CD4-positive, alpha-beta T cell treated with Interleukin-1 beta for 1 hour (primary cell): ENCODE results near the gene PLOD3.
"Not testable (repeated sequence)": the region's sequence is repeated elsewhere in the genome, so short reads cannot be mapped to it uniquely, and the experiment has no call there.

Source experiments
- DNase-seq, 2 donors: peaks; one replicate each; pipeline ENCODE4 v3.0.0-alpha.2; 2020 to 2022

The PLOD3 gene

DNA sequence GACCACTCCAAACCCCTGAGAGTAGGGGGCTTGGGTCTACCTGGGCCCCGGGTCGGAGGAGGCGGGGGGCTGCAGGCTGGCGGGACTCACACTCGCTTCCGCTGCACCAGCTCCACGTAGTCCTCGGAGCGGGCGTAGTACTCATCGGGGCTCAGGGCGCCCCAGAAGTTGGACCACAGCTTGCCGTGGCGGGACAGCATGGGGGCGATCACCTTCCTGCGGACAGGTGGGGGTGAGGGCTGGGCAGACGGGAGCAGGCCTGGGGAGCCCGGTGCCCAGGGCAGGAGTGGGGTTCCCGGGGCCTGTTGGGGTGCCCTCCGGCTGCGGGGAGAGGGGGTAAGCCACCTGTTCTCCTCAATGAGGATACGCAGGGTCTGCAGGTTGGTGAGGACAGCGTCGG lies 5.9 kb downstream of the PLOD3 start:
- no peak for DNase-seq

DNA sequence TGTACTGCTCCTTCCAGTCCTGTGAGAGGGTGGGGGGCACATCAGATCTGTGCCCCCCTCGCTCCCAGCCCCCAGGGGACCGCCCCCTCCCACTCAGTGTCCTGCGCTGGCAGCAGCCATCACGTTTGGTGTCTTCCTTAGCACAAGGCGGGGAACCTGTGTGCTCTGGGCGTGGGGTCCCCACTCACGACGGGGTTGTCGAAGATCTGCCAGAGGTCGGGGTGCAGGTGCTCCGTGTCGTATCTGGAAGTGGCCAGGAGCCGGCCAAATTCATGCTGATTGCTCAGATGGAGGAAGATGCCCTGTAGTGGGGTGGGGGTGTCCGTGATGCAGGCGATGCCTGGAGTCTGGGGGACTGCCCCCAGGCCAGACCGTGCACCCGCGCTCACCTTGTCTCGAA lies 7.2 kb downstream of the PLOD3 start:
- DNase-seq, result no peak

DNA sequence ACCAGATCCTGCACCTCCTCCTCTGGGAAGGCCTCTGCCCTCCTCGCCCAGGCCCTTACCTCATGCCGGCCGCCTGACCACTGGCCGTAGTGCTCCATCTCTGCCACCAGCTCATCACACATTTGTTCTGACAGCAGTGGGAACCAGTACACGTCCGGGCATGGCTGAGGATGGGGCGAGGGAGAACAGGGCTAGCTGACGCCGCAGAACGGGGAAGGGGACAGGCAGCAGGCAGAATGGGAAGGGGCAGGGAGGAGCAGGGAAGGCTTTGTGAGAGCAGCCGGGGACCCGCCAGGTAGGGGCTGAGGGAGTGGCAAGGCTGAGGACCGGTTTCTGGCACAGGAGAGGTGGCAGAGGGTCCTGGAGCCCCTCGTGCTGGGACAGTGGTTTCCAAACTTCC lies 8.6 kb downstream of the PLOD3 start:
- no peak for DNase-seq

DNA sequence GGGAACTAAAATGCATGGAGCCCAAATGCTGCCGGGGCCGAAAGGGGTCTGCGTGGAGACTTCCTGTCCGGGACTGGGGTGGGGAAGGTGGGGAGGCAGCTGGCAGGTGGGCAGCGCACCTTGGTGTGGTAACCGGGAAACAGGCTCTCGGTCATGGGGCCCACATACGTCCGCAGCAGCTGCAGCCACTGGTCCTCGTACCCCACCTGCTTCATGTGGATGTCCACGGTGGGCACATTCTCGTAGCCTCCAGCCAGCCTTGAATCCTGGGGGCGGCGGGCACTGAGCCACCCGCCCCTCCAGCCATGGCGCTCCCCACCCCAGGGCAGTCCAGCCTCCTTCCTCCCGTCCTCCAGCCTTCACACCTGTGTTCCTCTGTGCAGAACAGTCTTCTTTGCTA lies 9.9 kb downstream of the PLOD3 start:
- DNase-seq, result no peak

DNA sequence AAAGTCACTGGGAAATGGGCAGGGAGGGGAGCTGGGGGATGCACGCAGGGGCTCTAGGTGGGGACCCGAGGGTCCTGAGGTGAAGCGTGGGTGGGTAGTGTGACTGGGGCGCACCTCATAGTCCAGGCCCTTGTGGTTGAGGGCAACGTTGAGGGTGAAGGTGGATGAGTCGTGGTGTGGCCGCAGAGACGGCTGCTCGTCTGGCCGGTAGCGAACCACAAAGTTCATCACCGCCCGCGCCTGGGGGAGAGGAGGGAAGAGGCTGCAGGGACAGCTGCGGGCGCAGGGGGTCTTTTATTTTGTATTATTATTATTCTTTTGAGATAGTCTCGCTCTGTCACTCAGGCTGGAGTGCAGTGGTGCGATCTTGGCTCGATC lies 10.7 kb downstream of the PLOD3 start:
- DNase-seq, result no peak

DNA sequence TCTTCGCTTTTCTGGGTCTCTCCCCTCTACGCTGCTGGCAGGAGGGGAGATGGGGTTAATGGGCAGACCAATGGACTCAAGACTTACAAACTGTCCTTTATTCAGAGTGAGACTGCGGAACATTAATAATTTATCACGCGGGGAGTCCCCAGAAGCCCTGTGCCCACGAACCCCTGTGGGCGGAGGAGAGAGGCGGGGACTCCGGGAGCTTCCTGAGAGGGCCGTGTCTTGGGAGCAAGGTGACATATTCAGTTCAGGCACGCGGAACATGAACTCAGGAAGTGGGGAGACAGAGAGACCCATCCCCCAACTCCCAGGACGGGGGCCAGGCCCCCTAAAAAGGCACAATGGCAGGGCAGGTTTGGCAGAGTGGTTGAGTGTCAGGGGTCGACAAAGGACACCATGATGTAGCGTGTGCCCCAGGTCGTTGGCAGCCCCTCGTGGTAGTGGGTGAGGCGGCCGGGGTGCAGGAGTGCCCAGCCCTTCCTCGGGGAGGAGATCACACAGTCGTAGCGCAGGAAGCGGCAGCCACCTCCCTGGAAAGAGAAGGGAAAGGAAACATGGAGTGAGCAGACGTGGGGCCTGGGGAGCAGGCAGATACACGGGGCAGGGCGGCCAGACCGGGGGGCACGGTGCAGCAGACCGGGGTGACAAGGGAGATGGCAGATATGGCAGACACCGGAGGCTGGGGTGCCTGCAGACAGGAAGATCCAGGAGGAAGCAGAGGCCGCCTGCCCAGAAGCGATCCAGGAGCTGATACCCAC lies 11.3 kb downstream of the PLOD3 start:
- DNase-seq, result no peak

DNA sequence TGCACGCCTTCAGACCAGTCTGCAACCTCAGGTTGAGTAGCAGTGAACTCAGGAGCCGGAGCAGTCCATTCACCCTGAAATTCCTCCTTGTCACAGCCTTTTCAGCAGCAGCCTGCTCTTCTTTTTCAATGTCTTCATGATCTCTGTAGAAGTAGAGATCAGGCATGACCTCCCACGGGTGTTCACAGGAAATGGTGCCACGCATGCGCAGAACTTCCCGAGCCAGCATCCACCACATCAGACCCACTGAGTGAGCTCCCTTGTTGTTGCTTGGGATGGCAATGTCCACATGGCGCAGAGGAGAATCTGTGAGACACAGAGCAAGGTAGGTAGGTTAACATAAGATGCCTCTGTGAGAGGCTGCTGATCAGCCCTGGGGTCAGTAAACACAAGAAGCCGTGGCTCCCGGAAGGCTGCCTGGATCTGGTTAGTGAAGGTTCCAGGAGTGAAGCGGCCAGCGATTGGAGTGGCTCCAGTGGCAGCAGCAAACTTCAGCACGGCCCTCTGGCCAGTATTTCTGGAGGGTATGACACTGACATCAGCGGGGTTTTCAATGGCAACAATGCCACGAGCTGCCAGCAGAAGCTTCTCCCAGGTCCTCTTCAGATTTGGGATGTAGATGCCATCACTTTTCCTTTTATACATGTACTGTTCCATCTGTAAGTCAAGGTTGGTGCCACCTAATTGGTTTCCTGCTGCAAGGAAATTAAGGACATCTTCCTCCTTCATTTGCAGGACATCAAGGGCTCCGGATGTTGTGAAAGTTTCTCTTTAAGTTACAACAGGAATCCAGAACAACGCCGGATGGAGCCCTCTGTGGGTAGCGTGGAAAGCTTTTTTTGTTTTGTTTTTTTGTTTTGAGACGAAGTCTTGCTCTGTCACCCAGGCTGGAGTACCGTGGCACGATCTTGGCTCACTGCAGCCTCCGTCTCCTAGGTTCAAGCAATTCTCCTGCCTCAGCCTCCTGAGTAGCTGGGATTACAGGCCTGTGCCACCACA lies 13.3 kb downstream of the PLOD3 start:
- peak; percentile 13 to 40 for DNase-seq

DNA sequence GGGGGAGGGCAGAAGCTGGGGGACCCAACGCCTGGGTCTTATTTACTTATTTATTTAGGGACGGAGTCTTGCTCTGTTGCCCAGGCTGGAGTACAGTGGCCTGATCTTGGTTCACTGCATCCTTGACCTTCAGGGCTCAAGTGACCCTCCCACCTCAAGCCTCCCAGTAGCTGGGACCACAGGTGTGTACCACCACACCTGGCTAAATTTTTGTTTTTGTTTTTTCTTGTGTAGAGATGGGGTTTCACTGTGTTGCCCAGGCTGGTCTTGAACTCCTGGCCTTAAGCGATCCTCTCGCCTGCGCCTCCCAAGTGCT lies 14.8 kb downstream of the PLOD3 start:
- DNase-seq, result no peak

DNA sequence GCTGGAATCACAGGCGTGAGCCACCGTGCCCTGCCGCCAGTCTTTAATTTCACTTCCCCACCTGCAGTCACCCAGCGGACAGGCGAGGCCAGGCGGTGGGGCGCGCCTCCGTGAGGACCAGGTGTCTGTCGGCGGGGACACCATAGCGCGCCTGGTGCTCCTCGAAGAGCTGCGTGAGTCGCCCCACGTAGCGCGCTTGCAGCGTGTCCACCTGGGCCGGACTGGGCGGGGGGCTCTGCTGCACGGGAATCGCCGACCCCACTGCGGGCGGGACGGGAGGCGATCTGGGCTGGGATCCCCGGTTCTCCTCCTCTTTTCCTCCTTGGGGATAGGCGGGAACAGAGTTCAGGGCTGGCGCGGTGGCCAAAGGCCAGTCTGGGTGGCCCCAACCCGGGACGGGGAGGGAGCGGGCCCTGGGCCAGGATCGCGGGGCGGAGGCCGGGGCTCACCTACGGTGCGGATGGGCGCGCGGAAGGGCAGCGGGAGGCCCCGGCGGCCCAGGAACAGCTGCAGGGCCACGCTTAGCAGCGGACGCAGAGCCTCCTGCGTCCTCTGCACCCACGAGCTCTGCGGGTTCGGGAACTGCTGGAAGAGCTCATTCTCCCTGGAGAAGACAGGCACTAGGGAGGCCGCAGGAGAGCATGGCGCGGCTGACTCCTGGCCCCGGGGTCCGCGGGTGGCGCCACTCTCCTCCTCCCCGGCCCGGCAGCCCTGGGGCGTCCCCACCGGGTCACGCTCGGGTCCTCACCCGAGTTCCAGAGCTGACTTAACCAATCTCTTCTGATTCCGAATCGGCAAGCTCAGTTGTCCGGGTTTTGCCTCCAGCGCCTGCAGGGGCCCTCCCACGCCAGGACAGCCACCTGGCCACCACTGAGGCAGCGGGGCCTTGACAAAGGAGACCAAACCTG lies 15.4 kb downstream of the PLOD3 start:
- DNase-seq, result peak in 1 of 2 donors; percentile 13

DNA sequence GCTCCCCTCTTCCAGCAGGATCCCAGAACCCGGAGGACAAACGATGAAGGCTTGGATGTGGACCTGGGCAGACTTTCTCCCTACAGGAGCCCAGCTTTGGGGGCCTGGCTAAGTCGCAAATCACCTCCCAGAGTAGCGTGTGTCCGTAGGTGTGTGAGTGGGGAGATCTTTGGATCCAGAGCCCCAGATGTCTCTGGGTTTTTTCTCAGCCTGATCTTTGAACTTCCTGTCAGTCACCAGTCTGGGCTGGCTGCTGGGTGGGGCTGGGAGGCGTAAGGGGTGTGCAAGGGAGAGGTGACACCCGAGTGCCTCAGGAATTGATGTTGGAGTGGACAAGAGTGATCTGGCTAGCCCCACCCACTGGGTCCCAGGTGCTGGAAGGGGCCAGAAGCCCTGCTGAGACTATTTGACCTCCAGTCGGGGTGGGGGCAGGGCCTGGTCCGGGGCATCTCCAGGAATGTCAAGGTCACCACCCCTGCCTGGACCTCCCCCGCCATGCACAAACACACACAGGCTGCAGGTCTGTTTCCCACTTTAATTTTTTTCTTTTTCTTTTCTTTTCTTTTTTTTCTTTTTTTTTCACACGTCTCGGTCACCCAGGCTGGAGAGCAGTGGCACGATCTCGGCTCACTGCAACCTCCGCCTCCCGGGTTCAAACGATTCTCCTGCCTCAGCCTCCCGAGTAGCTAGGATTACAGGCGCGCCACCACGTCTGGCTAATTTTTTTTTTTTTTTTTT lies 16.4 kb downstream of the PLOD3 start, which contains the start of gene MOGAT3:
Gene MOGAT3, minus strand, starts transcription at position 175 of the 738 bp plus-strand sequence. CDS start 182 bp downstream, outside the sequence.
- DNase-seq, result no peak

DNA sequence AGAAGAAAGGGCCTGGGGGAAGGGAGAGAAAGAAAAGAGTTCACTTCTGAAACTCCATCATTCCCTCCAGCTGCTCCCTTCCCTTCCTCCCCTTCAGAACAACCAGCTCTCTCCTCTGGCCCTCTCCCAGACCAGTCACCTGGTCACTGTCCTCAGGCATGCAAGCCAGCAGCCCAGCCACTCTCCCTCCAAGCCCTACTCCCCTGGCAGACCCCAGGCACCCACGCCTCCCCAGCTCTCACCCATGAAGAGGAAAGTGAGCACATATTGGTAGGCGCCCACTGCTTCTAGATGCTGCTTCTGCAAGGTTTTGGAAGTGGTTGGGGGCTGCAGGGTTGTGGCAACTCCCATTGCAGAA lies 16.9 kb downstream of the PLOD3 start:
- no peak for DNase-seq

DNA sequence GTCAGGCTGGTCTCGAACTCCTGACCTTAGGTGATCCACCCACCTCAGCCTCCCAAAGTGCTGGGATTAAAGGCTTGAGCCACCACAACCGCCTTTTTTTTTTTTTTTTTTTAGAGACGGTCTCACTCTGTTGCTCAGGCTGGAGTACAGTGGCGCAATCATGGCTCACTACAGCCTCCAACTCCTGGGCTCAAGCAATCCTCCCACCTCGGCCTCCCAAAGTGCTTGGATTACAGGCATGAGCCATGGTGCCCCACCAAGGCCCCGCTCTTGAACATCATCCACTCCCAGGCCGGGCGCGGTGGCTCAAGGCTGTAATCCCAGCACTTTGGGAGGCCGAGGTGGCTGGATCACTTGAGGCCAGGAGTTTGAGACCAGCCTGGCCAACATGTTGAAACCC lies 17.9 kb downstream of the PLOD3 start:
- DNase-seq, result not testable (repeated sequence)

DNA sequence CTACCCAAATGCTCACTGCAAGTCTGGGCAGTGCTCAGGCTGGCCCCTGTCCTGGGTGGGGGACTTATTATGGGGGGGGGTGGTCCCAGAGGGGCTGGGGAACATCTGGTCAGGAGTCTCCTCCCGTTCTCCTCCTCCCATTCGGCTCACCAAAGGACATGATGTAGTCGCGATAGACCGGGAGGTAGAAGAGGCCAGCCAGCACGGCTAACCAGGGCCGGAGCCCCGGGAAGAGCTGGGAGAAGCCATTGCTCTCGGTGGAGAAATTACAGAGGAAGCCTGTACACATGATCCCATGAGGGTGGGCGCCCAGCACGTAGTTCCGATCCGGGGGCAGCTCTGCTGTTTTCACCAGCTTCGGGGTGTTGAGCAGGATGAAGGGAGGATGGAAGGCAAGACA lies 18.9 kb downstream of the PLOD3 start:
- no peak for DNase-seq

DNA sequence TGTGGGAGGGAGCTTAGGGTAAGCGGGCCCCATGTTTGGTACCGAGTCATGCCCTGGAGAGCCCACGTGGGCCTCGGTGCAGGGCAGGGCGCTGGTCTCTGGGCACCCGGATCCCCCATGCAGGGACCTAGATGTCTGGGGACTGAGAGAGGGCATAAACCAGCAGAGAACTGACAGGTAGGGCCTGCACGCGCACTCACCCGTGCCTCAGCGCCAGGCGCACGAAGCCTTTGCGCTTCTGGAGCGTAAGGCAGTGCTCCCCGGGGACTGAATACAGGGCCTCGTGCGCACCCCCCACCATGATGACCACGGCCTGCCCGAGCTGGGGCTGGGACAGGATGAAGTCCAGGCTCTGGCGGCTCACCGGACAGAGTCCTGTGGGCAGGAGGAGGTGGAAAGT lies 19.4 kb downstream of the PLOD3 start:
- DNase-seq, result no peak

DNA sequence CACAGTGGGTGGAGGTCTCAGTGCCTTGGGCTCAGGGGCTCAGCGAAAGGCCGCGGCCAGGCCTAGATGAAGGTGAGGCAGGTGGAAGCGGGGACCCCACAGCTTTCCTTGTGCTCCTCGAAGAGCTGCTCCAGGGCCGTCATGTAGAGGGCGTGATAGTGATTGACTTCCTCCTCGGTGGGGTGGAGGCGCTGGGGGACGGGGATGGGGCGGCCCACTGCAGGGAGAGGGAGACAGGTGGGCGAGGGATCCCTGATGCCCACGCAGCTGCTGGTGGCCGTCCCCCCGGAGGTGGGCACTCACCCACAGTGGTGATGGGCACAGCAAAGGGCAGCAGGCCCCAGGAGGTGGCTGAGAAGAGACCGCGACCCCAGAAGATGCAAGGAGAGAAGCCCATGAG lies 21.5 kb downstream of the PLOD3 start:
- no peak for DNase-seq

DNA sequence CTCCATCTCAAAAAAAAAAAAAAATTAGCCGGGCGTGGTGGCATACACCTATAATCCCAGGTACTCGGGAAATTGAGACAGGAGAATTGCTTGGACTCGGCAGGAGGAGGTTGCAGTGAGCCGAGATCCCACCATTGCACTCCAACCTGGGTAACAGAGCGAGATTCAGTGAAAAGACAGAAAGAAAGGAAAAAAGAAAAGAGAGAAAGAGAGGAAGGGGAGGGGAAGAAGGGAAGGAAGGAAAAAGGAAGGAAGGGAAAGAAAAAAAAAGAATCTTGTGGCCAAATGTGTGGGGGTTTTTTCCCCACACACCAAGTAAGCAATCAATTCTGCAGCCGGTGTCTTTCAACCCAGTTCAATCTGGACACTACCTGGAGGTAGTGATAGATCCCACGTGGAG lies 28.3 kb downstream of the PLOD3 start:
- no peak for DNase-seq

DNA sequence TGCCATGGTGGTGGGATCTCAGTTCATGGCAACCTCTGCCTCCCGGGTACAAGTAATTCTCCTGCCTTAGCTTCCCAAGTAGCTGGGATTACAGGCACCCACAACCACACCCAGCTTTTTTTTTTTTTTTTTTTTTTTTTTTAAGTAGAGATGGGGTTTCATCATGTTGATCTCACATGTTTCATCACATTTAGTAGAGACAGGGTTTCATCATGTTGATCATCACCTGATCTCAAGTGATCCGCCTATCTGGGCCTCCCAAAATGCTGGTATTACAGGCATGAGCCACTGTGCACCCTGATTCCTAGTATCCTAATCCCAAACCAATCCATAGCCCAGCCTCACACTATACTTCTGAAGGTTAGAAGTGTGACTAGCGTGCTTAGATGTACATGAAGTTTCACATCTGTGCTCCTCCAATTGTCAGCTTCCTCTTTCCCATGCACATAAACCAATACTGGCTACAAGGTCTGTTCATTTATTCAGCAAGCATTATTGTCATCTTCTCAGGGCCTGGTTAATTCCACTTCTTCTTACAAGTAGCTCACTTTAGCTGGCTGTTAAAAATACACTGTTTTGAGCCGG lies 30.4 kb downstream of the PLOD3 start:
- DNase-seq, result no peak

DNA sequence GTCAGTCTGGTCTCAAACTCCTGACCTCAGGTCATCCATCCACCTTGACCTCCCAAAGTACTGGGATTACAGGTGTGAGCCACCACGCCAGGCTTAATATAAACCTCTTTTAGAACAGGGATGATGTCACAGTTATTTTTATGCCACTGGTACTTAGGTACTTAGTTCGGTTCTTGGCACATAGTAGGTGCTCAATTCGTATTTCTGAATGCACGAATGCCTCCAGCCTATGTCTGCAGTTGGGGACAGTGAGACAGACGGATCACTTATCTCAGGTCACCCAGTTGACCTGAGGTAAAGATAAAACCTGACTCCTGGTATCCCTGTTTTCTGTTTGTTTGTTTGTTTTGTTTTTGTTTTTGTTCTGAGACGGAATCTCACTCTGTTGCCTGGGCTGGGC lies 31.2 kb downstream of the PLOD3 start:
- no peak for DNase-seq

DNA sequence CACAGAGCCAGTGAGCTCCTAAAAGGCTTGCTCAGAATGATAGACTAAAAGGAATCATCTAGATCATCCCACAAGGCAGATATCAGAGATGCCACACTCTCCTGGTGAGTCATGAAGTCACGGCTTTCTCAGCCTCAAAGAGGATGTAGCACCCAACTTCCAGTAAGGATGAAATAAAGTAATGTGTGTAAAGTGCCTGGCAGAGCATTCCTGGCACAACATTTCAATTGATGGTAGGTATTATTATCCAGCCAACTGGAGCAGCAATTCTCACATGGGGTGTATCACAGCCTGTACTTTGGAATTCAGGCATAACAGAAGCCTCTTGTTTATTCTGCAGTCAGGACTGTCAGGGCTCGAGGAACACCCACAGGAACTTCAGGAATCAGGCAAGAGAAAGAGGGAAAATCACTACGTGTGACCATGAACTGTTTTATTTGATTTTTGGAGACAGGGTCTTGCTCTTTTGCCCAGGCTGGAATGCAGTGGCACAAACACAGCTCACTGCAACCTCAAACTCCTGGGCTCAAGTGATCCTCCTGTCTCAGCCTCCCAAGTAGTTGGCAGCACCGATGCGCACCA lies 32.0 kb downstream of the PLOD3 start:
- DNase-seq, result no peak

DNA sequence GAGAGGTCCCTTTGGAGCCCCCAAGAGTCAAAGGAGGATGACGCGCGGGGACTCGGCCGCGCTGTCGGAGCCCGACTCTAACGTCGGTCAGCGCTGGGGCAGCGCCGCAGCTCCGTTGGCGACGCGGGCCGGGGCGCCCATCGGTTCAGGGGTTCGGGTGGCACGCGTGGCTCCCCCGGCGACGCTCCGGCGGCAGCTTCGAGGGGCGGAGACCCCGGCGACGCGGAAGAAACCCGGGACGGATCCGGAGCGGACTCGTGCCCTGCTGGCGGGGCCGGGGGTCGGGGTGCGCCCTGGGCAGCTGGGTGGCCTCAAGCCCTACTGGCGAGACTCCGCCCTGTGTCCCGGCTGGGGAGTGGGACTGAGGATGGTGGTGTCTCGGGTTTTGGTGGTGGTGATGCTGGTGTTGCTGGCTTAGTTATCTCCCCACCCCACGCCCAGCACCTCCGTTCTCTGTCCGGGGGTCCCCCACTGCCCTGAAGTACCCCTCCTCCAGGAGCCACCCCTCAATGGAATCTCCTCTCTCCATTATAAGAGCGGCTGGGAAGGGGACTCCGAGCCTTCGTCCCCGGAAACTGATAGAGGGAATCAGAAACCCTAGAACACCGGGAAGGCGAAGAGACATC lies 37.1 kb downstream of the PLOD3 start, which contains the start of gene NAT16:
Gene NAT16, minus strand, starts transcription at position 164 of the 626 bp plus-strand sequence. CDS start 5,486 bp downstream, outside the sequence.
- DNase-seq, result no peak

DNA sequence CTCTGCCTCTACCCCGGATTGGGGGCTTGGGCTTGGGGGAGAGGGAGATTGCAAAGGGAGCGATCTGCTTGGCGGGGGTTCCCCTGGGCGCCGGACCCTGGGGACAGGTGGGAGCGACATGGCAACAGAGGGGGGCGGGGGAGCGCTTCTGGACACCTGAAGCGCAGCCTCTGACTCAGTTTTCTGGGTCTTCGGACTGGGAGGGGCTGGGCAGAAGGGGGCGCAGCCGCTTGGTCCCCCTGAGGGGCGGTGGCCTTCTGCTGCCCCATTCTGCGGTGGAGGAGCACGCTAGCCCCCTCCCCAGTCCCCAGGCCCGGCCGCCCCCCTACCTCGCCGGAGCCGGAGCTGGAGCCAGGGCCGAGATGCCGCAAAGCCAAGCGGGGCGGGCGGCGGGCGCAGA lies 37.7 kb downstream of the PLOD3 start:
- DNase-seq, result no peak
